ENCODE data around the gene USP15.

GRCh38 chr12:62250671-62251608 is 9.3 kb upstream of the USP15 start:
- TF ChIP-seq CTCF (IDR thresholded peaks at IDR 0.05; ENCODE audit: low read length) (no peak), EZH2 (optimal IDR thresholded peaks at IDR 0.05; ENCODE audit: low read depth, low read length) (no peak)

All from MM.1S (cell line).